Mesenchymal stem cell (in vitro differentiated cells and primary cell): ENCODE data around the gene PDGFA.

Experiments used
- DNase-seq: peaks from one replicate; pipeline ENCODE4 v3.0.0-alpha.2; 2013
- H2AFZ ChIP-seq: one replicate; pipeline ENCODE4 v1.6.1; 2013; ENCODE audit warnings: low read depth, mild to moderate bottlenecking, control low read depth, inconsistent platforms, low read length, moderate library complexity
- H2AK5ac ChIP-seq: 2 replicates; pipeline ENCODE4 v1.6.1; 2013; ENCODE audit warnings: low read length, moderate library complexity, mild to moderate bottlenecking, inconsistent platforms; ENCODE audit not compliant: severe bottlenecking
- H2BK120ac ChIP-seq: one replicate; pipeline ENCODE4 v1.6.1; 2013; ENCODE audit warnings: low read depth, mild to moderate bottlenecking, inconsistent platforms, low read length, moderate library complexity
- H2BK12ac ChIP-seq, 2 experiments: one replicate each; pipeline ENCODE4 v1.6.1; 2013; ENCODE audit warnings: inconsistent platforms in 2 of 2, low read length in 2 of 2, mild to moderate bottlenecking in 2 of 2, moderate library complexity in 2 of 2, control low read depth in 1 of 2
- H2BK15ac ChIP-seq: one replicate; pipeline ENCODE4 v1.6.1; 2013; ENCODE audit warnings: mild to moderate bottlenecking, low read depth, inconsistent platforms; ENCODE audit not compliant: poor library complexity, severe bottlenecking
- H2BK5ac ChIP-seq: 2 replicates; pipeline ENCODE4 v1.6.1; 2013; ENCODE audit warnings: low read depth, mild to moderate bottlenecking, low read length, control low read depth, inconsistent platforms; ENCODE audit not compliant: poor library complexity, severe bottlenecking
- H3K14ac ChIP-seq, 2 experiments: one replicate each; pipeline ENCODE4 v1.6.1; 2013; ENCODE audit warnings: inconsistent platforms in 2 of 2, low read length in 2 of 2, control low read depth in 1 of 2, mild to moderate bottlenecking in 1 of 2, moderate library complexity in 1 of 2
- H3K18ac ChIP-seq, 2 experiments: one replicate each; pipeline ENCODE4 v1.6.1; 2013; ENCODE audit warnings: inconsistent platforms in 2 of 2, low read length in 2 of 2, control low read depth in 1 of 2, low read depth in 1 of 2, mild to moderate bottlenecking in 1 of 2
- H3K23ac ChIP-seq, 2 experiments: one replicate each; pipeline ENCODE4 v1.6.1; 2013; ENCODE audit warnings: inconsistent platforms in 2 of 2, low read length in 2 of 2, mild to moderate bottlenecking in 2 of 2, moderate library complexity in 2 of 2, control low read depth in 1 of 2
- H3K27ac ChIP-seq: 2 replicates; pipeline ENCODE4 v1.5.1; 2013; ENCODE audit warnings: mild to moderate bottlenecking, moderate library complexity, low read length, control low read depth, inconsistent platforms; ENCODE audit not compliant: poor library complexity, severe bottlenecking
- H3K27me3 ChIP-seq, 2 experiments: 2 replicates each; pipeline versions ENCODE4 v1.6.1 to v1.7.0; 2013; ENCODE audit warnings: low read length in 2 of 2, mild to moderate bottlenecking in 2 of 2, moderate library complexity in 2 of 2, control low read depth in 1 of 2, inconsistent platforms in 1 of 2; ENCODE audit not compliant: control insufficient read depth in 1 of 2, insufficient read depth in 1 of 2
- H3K36me3 ChIP-seq, 2 experiments: 2 replicates each; pipeline versions ENCODE4 v1.6.1 to v1.7.0; 2013; ENCODE audit warnings: low read length in 2 of 2, control low read depth in 1 of 2, inconsistent platforms in 1 of 2, low read depth in 1 of 2, mild to moderate bottlenecking in 1 of 2; ENCODE audit not compliant: insufficient read depth in 2 of 2, control insufficient read depth in 1 of 2
- H3K4ac ChIP-seq, 2 experiments: one replicate each; pipeline ENCODE4 v1.6.1; 2013; ENCODE audit warnings: inconsistent platforms in 2 of 2, low read length in 2 of 2, mild to moderate bottlenecking in 2 of 2, moderate library complexity in 2 of 2, control low read depth in 1 of 2, low read depth in 1 of 2
- H3K4me1 ChIP-seq: 2 replicates; pipeline ENCODE4 v1.6.1; 2013; ENCODE audit warnings: low read depth, low read length, control low read depth; ENCODE audit not compliant: control insufficient read depth, insufficient read depth
- H3K4me2 ChIP-seq: 2 replicates; pipeline ENCODE4 v1.6.1; 2013; ENCODE audit warnings: low read length, mild to moderate bottlenecking, inconsistent platforms; ENCODE audit not compliant: poor library complexity, severe bottlenecking
- H3K4me3 ChIP-seq, 2 experiments: 2 replicates each; pipeline versions ENCODE4 v1.5.1 to v1.7.0; 2013; ENCODE audit warnings: low read length in 2 of 2, mild to moderate bottlenecking in 2 of 2, control low read depth in 1 of 2, low read depth in 1 of 2; ENCODE audit not compliant: insufficient read depth in 1 of 2
- H3K79me1 ChIP-seq: replicated peaks from 2 replicates; pipeline ENCODE4 v1.6.1; 2013; ENCODE audit warnings: mild to moderate bottlenecking, control low read depth, low read length, inconsistent platforms; ENCODE audit not compliant: poor library complexity, severe bottlenecking
- H3K9ac ChIP-seq: 2 replicates; pipeline ENCODE4 v1.7.0; 2013; ENCODE audit warnings: mild to moderate bottlenecking, low read length, moderate library complexity
- H3K9me3 ChIP-seq: 2 replicates; pipeline ENCODE4 v1.7.0; 2013; ENCODE audit warnings: mild to moderate bottlenecking, low read length; ENCODE audit not compliant: control insufficient read depth
- H4K8ac ChIP-seq: one replicate; pipeline ENCODE4 v1.6.1; 2013; ENCODE audit warnings: inconsistent platforms, mild to moderate bottlenecking, low read length, moderate library complexity
- H4K91ac ChIP-seq: one replicate; pipeline ENCODE4 v1.6.1; 2013; ENCODE audit warnings: mild to moderate bottlenecking, low read length, inconsistent platforms
- WGBS: methylation state at CpG from one replicate; pipeline ENCODE4 v1.1.7; 2013; ENCODE audit warnings: mixed read lengths; 5-methylcytosine and 5-hydroxymethylcytosine counted together

Gene PDGFA

GRCh38 chr7:463817-464453 is 55.7 kb downstream of the PDGFA start:
- no peak overlapping the region for H2AK5ac ChIP-seq
- H3K27ac ChIP-seq = no peak overlapping the region
- H2AFZ ChIP-seq = no peak overlapping the region
- no peak overlapping the region for H3K4me3 ChIP-seq
- no peak overlapping the region for H2BK120ac ChIP-seq
- no peaks in the 10 kb centered on the region for H3K79me1 ChIP-seq
- no peak overlapping the region for H3K4me2 ChIP-seq
- H3K36me3 ChIP-seq = no peaks in the 10 kb centered on the region
- WGBS = 97% methylated on average over 35 of the region's 35 CpGs
- H3K14ac ChIP-seq = no peak overlapping the region
- H2BK15ac ChIP-seq = peak overlapping the region; percentile 83
- peak overlapping the region in 1 of 2 experiments; percentile 70 for H2BK12ac ChIP-seq
- no peak overlapping the region for H3K23ac ChIP-seq
- H3K9me3 ChIP-seq = peaks cover 4% of the 10 kb centered on the region
- no peak overlapping the region for H3K4ac ChIP-seq
- no peak overlapping the region for H3K9ac ChIP-seq
- H3K18ac ChIP-seq = peak overlapping the region in 1 of 2 experiments; percentile 41
- H4K91ac ChIP-seq = peak overlapping the region; percentile 0
- peaks cover 41% of the 10 kb centered on the region for H3K4me1 ChIP-seq
- no peak overlapping the region for H4K8ac ChIP-seq
- H3K27me3 ChIP-seq = peaks cover 0 to 61% of the 10 kb centered on the region in 2 experiments
- no peak for DNase-seq
- no peak overlapping the region for H2BK5ac ChIP-seq

- H2BK120ac ChIP-seq = peak overlapping the region; percentile 6
- no peak overlapping the region for H3K9ac ChIP-seq
- no peak overlapping the region for H2AFZ ChIP-seq
- no peak overlapping the region for H3K18ac ChIP-seq
- WGBS = 95% methylated on average over 36 of the region's 36 CpGs
- H2BK15ac ChIP-seq = peak overlapping the region; percentile 83
- H4K91ac ChIP-seq = peak overlapping the region; percentile 55
- H3K27me3 ChIP-seq = peaks cover 0 to 61% of the 10 kb centered on the region in 2 experiments
- H3K4ac ChIP-seq = no peak overlapping the region
- no peak overlapping the region for H3K4me2 ChIP-seq
- peak overlapping the region in 1 of 2 experiments; percentile 37 for H2BK12ac ChIP-seq
- no peak for DNase-seq
- no peak overlapping the region for H3K14ac ChIP-seq
- no peaks in the 10 kb centered on the region for H3K36me3 ChIP-seq
- H2AK5ac ChIP-seq = no peak overlapping the region
- H2BK5ac ChIP-seq = no peak overlapping the region
- no peak overlapping the region for H3K27ac ChIP-seq
- no peak overlapping the region for H3K23ac ChIP-seq
- no peak overlapping the region for H3K4me3 ChIP-seq
- no peak overlapping the region for H4K8ac ChIP-seq
- peaks cover 42% of the 10 kb centered on the region for H3K4me1 ChIP-seq
- no peaks in the 10 kb centered on the region for H3K79me1 ChIP-seq
- peaks cover 4% of the 10 kb centered on the region for H3K9me3 ChIP-seq
Observed at GRCh38 chr7:463362-463781, 56.3 kb downstream of the PDGFA start.

- peaks cover 4% of the 10 kb centered on the region for H3K9me3 ChIP-seq
- no peaks in the 10 kb centered on the region for H3K36me3 ChIP-seq
- peak overlapping the region; percentile 82 for H2BK15ac ChIP-seq
- H3K14ac ChIP-seq = peak overlapping the region in 1 of 2 experiments; percentile 30
- peak overlapping the region; percentile 93 to 95 for H3K18ac ChIP-seq
- no peak overlapping the region for H3K4me3 ChIP-seq
- H2AFZ ChIP-seq = no peak overlapping the region
- H3K27ac ChIP-seq = no peak overlapping the region
- peak overlapping the region; percentile 60 to 97 for H2BK12ac ChIP-seq
- 96% methylated on average over 48 of the region's 49 CpGs for WGBS
- H4K8ac ChIP-seq = peak overlapping the region; percentile 96
- no peak overlapping the region for H3K4me2 ChIP-seq
- H2AK5ac ChIP-seq = peak overlapping the region; percentile 57
- no peaks in the 10 kb centered on the region for H3K79me1 ChIP-seq
- H3K4ac ChIP-seq = peak overlapping the region; percentile 65 to 95
- peaks cover 46% of the 10 kb centered on the region for H3K4me1 ChIP-seq
- peak overlapping the region; percentile 86 for H2BK120ac ChIP-seq
- H2BK5ac ChIP-seq = peak overlapping the region; percentile 36
- peaks cover 0 to 61% of the 10 kb centered on the region in 2 experiments for H3K27me3 ChIP-seq
- no peak overlapping the region for H3K9ac ChIP-seq
- no peak for DNase-seq
- H3K23ac ChIP-seq = no peak overlapping the region
- H4K91ac ChIP-seq = peak overlapping the region; percentile 97
Observed at GRCh38 chr7:462173-463103, 57.2 kb downstream of the PDGFA start.
